Gastrocnemius medialis (tissue), 4 donors: ENCODE results near the gene METTL9.

Source experiments
- POLR2A ChIP-seq, 2 donors: fragments of 450-650 bp; IDR thresholded peaks; one replicate each; pipeline ENCODE4 v1.6.1; 2017; ENCODE audit warnings: antibody characterized with exemption in 2 of 2, mild to moderate bottlenecking in 2 of 2, moderate library complexity in 2 of 2
- TF ChIP-seq, protein P1 (sequence below), 5 experiments: fragments of 450-650 bp in 3 of 5; fragments of 200-600 bp in 2 of 5; sonication (generic) in 2 of 5; IDR thresholded peaks in 4 of 5; conservative IDR thresholded peaks in 1 of 5; 1 replicate in 4 of 5; 2 replicates in 1 of 5; pipeline ENCODE4 v1.5.1; 2016 to 2019; ENCODE audit warnings: antibody characterized with exemption in 5 of 5, mild to moderate bottlenecking in 3 of 5, moderate library complexity in 3 of 5

DNA sequence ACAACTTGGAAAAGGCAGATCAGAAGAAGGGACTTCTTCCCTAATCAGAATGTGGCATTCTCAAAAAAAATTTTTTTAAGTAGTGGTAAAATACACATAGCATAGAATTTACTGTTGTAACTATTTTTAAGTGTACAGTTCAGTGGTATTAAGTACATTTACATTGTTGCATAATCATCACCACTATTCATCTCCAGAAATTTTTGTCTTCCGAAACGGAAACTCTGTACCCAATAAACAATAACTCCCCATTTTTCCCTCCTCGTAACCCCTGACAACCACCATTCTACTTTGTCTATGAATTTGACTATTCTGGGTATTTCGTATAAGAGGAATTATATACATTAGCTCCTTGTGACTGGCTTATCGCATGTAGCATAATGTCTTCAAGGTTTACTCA is 18.9 kb downstream of the METTL9 start:
- no peak for TF ChIP-seq POLR2A (IDR thresholded peaks at IDR 0.05)
- TF ChIP-seq, protein P1, sequence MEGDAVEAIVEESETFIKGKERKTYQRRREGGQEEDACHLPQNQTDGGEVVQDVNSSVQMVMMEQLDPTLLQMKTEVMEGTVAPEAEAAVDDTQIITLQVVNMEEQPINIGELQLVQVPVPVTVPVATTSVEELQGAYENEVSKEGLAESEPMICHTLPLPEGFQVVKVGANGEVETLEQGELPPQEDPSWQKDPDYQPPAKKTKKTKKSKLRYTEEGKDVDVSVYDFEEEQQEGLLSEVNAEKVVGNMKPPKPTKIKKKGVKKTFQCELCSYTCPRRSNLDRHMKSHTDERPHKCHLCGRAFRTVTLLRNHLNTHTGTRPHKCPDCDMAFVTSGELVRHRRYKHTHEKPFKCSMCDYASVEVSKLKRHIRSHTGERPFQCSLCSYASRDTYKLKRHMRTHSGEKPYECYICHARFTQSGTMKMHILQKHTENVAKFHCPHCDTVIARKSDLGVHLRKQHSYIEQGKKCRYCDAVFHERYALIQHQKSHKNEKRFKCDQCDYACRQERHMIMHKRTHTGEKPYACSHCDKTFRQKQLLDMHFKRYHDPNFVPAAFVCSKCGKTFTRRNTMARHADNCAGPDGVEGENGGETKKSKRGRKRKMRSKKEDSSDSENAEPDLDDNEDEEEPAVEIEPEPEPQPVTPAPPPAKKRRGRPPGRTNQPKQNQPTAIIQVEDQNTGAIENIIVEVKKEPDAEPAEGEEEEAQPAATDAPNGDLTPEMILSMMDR (IDR thresholded peaks at IDR 0.05 in 4 of 5, conservative IDR thresholded peaks at IDR 0.05 in 1 of 5) = no peak
